Occipital lobe (tissue), 2 donors: Measurements from ENCODE around the gene AQP9. TPM values are rescaled to one million over a fixed set of nuclear protein-coding genes. Genes with fewer than 3 reads are reported as not detected.

Experiments
- DNase-seq: peaks from one replicate; lab custom pipeline; 2025; lab: John Stamatoyannopoulos, UW
- total RNA-seq: library from RNA; depleted of rRNA; stranded (reverse); fragments of >200 nt; gene quantifications from one replicate; pipeline ENCODE4 v1.2.3, GENCODE V29; 2014

The AQP9 gene
- total RNA-seq, 1 donor from 2014 or later: under 0.01 TPM

- no peak for DNase-seq
Observed at GRCh38 chr15:58139989-58140522, 1.9 kb downstream of the AQP9 start.

GRCh38 chr15:58141894-58142293 lies 3.7 kb downstream of the AQP9 start:
- DNase-seq: no peak

GRCh38 chr15:58142827-58143461 lies 4.8 kb downstream of the AQP9 start:
- no peak for DNase-seq

GRCh38 chr15:58145606-58146005 lies 7.4 kb downstream of the AQP9 start:
- DNase-seq: no peak

- DNase-seq: no peak
Observed at GRCh38 chr15:58146211-58146610, 8.0 kb downstream of the AQP9 start.

GRCh38 chr15:58146749-58147148 lies 8.6 kb downstream of the AQP9 start:
- DNase-seq: no peak

- DNase-seq: no peak
Observed at GRCh38 chr15:58147171-58147611, 9.0 kb downstream of the AQP9 start.

- no peak for DNase-seq
Observed at GRCh38 chr15:58148120-58148519, 9.9 kb downstream of the AQP9 start.

GRCh38 chr15:58148633-58149445 lies 10.7 kb downstream of the AQP9 start:
- no peak for DNase-seq

- DNase-seq: no peak
Observed at GRCh38 chr15:58154769-58155168, 16.6 kb downstream of the AQP9 start.

GRCh38 chr15:58159827-58160386 lies 21.7 kb downstream of the AQP9 start:
- DNase-seq: no peak

GRCh38 chr15:58161436-58161930 lies 23.3 kb downstream of the AQP9 start:
- no peak for DNase-seq

- no peak for DNase-seq
Observed at GRCh38 chr15:58163985-58164384, 25.8 kb downstream of the AQP9 start.

- no peak for DNase-seq
Observed at GRCh38 chr15:58164926-58165325, 26.7 kb downstream of the AQP9 start.

- no peak for DNase-seq
Observed at GRCh38 chr15:58165661-58166060, 27.5 kb downstream of the AQP9 start.

- no peak for DNase-seq
Observed at GRCh38 chr15:58167095-58167691, 29.0 kb downstream of the AQP9 start.

GRCh38 chr15:58169934-58170333 lies 31.8 kb downstream of the AQP9 start:
- no peak for DNase-seq

GRCh38 chr15:58171476-58172061 lies 33.4 kb downstream of the AQP9 start:
- no peak for DNase-seq

- no peak for DNase-seq
Observed at GRCh38 chr15:58174709-58175108, 36.5 kb downstream of the AQP9 start.

- DNase-seq: no peak
Observed at GRCh38 chr15:58175955-58176354, 37.8 kb downstream of the AQP9 start.

- DNase-seq: no peak
Observed at GRCh38 chr15:58178668-58179067, 40.5 kb downstream of the AQP9 start.
